K562 (cell line): Measurements from ENCODE around the gene WNK1. TPM values are rescaled to one million over a fixed set of nuclear protein-coding genes. Genes with fewer than 3 reads are reported as not detected.
A peak's percentile ranks its signal among the peaks of the same experiment; 100 is the strongest.

Experiments used
- CBX3 ChIP-seq, 2 experiments: IDR thresholded peaks; 1 replicate in 1 of 2; 2 replicates in 1 of 2; pipeline ENCODE4 v1.6.1; 2012; ENCODE audit warnings: inconsistent platforms in 2 of 2, low read length in 2 of 2, borderline replicate concordance in 1 of 2, control low read depth in 1 of 2
- EHMT2 ChIP-seq: fragments of 450-650 bp; IDR thresholded peaks from 2 replicates; pipeline ENCODE4 v1.6.1; 2018; ENCODE audit warnings: antibody characterized with exemption
- FOXA1 ChIP-seq: fragments of 450-650 bp; IDR thresholded peaks from 2 replicates; pipeline ENCODE4 v1.6.1; 2016; ENCODE audit warnings: mild to moderate bottlenecking, borderline replicate concordance
- HDAC3 ChIP-seq: fragments of 450-650 bp; IDR thresholded peaks from 2 replicates; pipeline ENCODE4 v1.6.1; 2018; ENCODE audit warnings: borderline replicate concordance, mild to moderate bottlenecking, moderate library complexity; ENCODE audit not compliant: partially characterized antibody
- MAZ ChIP-seq, 2 experiments: fragments of 450-650 bp in 1 of 2; sonication (generic) in 1 of 2; formaldehyde crosslinking; IDR thresholded peaks in 1 of 2; conservative IDR thresholded peaks in 1 of 2; 2 replicates each; pipeline versions ENCODE4 v1.4.0 to v1.5.0; 2020; ENCODE audit warnings: mild to moderate bottlenecking in 1 of 2, missing genetic modification reagents in 1 of 2
- MCM5 ChIP-seq: fragments of 450-650 bp; IDR thresholded peaks from 2 replicates; pipeline ENCODE4 v1.6.1; 2016; ENCODE audit warnings: low read depth
- MTF1 ChIP-seq: fragments of 250-450 bp; sonication (Bioruptor Pico); IDR thresholded peaks from 2 replicates; pipeline ENCODE4 v1.9.0; 2021; ENCODE audit warnings: moderate library complexity, mild to moderate bottlenecking, inconsistent platforms, borderline replicate concordance
- NKRF ChIP-seq: fragments of 450-650 bp; IDR thresholded peaks from 2 replicates; pipeline ENCODE4 v1.6.1; 2016; ENCODE audit warnings: borderline replicate concordance
- POLR2AphosphoS2 ChIP-seq: IDR thresholded peaks from 2 replicates; pipeline ENCODE4 v1.6.1; 2012; ENCODE audit warnings: low read length, improper control_type of control experiment
- SOX6 ChIP-seq: fragments of 450-650 bp; IDR thresholded peaks from 2 replicates; pipeline ENCODE4 v1.6.1; 2014; ENCODE audit warnings: mild to moderate bottlenecking
- STAT5B ChIP-seq: fragments of 250-450 bp; sonication (Bioruptor Pico); IDR thresholded peaks from 2 replicates; pipeline ENCODE4 v1.8.0; 2021; ENCODE audit warnings: mild to moderate bottlenecking, inconsistent platforms
- TCF7L2 ChIP-seq: fragments of 150-350 bp; IDR thresholded peaks from 2 replicates; pipeline ENCODE4 v1.6.1; 2016; ENCODE audit warnings: low read depth, mild to moderate bottlenecking, low read length, moderate library complexity
- ZBTB11 ChIP-seq, 3 experiments: fragments of 200-800 bp in 1 of 3; fragments of 250-450 bp in 1 of 3; fragments of 450-650 bp in 1 of 3; sonication (Bioruptor Pico) in 1 of 3; sonication (Bioruptor generic) in 1 of 3; formaldehyde crosslinking in 1 of 3; IDR thresholded peaks; 2 replicates each; pipeline versions ENCODE4 v1.6.1 to v1.8.0; 2016 to 2022; ENCODE audit warnings: mild to moderate bottlenecking in 2 of 3, missing genetic modification characterization in 2 of 3, missing compliant biosample characterization in 1 of 3, moderate library complexity in 1 of 3
- ZNF785 ChIP-seq: fragments of 250-450 bp; sonication (Bioruptor Pico); IDR thresholded peaks from 2 replicates; pipeline ENCODE4 v1.4.0; 2020; ENCODE audit warnings: mild to moderate bottlenecking
- polyA plus RNA-seq, 8 experiments: library from polyadenylated mRNA; depleted of rRNA in 4 of 8; stranded (reverse) in 5 of 8; unstranded in 3 of 8; fragments of >200 nt; fragmentation: Nextera tagmentation in 2 of 8; fragmentation: Illumina TruSeq in 1 of 8; extraction: Ambion mirVana in 2 of 8; extraction: Trizol in 1 of 8; gene quantifications; 2 replicates each; pipeline versions ENCODE4 v1.2.1 to v1.2.3, GENCODE V29; 2011 to 2014; ENCODE audit warnings: inconsistent platforms in 1 of 8, missing spikeins in 1 of 8
- total RNA-seq, 7 experiments: library from RNA; depleted of rRNA in 6 of 7; stranded (reverse); fragments of >200 nt in 6 of 7; fragmentation: Illumina TruSeq in 2 of 7; extraction: Trizol in 2 of 7; gene quantifications; 2 replicates each; pipeline versions ENCODE4 v1.2.1 to v1.2.3, GENCODE V29; 2011 to 2021; ENCODE audit warnings: low replicate concordance in 1 of 7
- TF ChIP-seq, protein P1 (sequence below), 2 experiments: fragments of 450-650 bp; IDR thresholded peaks; 2 replicates each; pipeline ENCODE4 v1.6.1; 2018; ENCODE audit warnings: mild to moderate bottlenecking in 2 of 2, low read depth in 1 of 2; ENCODE audit not compliant: partially characterized antibody in 2 of 2

WNK1 gene
- total and polyA plus RNA-seq, 9 of the 15 experiments (the other 6 are each of a cell fraction or from before 2014, with no cell fraction given): 4.3 to 73.9 (median 31.0) TPM

DNA sequence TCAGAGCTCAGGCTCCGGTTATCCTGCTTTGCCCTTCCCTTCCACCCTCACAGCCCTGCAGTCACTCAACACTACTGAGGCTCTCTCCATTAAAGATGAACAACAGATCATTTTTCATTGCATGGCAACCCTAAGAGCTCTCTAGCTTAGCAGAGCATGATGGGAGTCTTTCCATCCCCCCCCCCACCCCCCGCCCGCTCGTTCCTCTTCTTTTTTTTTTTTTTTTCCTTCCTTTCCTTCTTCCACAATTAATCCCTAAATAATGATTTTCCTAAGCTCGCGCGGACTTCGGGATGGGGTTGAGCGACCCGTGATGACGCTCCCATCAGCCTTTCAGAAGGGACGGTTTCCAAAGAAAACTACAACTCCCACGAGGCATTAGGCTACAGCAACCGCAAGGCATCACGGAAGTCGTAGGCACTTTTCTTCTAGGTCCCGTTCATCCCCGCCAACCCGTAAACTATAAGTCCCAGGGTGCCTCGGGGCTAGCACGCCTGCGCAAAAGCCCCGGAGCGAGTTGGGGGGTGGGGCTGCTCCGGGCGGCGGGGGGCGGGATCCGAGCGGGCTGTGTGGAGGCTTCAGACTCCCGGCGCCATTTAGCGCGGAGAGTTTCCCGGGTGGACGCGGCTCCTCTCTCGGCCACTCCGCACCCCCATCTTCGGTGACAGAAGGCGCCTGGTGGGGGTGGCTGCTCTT, at the start of gene WNK1 (continued):
- TF ChIP-seq, protein P1, sequence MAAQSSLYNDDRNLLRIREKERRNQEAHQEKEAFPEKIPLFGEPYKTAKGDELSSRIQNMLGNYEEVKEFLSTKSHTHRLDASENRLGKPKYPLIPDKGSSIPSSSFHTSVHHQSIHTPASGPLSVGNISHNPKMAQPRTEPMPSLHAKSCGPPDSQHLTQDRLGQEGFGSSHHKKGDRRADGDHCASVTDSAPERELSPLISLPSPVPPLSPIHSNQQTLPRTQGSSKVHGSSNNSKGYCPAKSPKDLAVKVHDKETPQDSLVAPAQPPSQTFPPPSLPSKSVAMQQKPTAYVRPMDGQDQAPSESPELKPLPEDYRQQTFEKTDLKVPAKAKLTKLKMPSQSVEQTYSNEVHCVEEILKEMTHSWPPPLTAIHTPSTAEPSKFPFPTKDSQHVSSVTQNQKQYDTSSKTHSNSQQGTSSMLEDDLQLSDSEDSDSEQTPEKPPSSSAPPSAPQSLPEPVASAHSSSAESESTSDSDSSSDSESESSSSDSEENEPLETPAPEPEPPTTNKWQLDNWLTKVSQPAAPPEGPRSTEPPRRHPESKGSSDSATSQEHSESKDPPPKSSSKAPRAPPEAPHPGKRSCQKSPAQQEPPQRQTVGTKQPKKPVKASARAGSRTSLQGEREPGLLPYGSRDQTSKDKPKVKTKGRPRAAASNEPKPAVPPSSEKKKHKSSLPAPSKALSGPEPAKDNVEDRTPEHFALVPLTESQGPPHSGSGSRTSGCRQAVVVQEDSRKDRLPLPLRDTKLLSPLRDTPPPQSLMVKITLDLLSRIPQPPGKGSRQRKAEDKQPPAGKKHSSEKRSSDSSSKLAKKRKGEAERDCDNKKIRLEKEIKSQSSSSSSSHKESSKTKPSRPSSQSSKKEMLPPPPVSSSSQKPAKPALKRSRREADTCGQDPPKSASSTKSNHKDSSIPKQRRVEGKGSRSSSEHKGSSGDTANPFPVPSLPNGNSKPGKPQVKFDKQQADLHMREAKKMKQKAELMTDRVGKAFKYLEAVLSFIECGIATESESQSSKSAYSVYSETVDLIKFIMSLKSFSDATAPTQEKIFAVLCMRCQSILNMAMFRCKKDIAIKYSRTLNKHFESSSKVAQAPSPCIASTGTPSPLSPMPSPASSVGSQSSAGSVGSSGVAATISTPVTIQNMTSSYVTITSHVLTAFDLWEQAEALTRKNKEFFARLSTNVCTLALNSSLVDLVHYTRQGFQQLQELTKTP (IDR thresholded peaks at IDR 0.05; ENCODE audit: low read depth in 1 of 2, partially characterized antibody in 2 of 2): peak in 1 of 2 experiments; percentile 98
- no peak for TF ChIP-seq ZNF785 (CRISPR knock-in tag)
- TF ChIP-seq STAT5B (CRISPR knock-in tag): no peak
- peak in 1 of 2 experiments; percentile 59; a peak in 2 of 4 replicates for TF ChIP-seq MAZ (CRISPR knock-in tag; conservative IDR thresholded peaks at IDR 0.05 in 1 of 2, IDR thresholded peaks at IDR 0.05 in 1 of 2)
- no peak for TF ChIP-seq SOX6
- peak in 1 of 3 experiments; percentile 63; a peak in 2 of 6 replicates for TF ChIP-seq ZBTB11 (CRISPR knock-in tag; IDR thresholded peaks at IDR 0.05)
- no peak for TF ChIP-seq MTF1 (CRISPR knock-in tag)
- no peak for TF ChIP-seq FOXA1
- no peak for TF ChIP-seq MCM5
- no peak for TF ChIP-seq EHMT2
- TF ChIP-seq CBX3 (IDR thresholded peaks at IDR 0.05; ENCODE audit: borderline replicate concordance in 1 of 2, low read length in 2 of 2): 0 out of 3 replicates have a peak, but pooled peaks of 1 of the 2 experiments have one; percentile 23
- no peak for TF ChIP-seq POLR2AphosphoS2
- TF ChIP-seq TCF7L2: no peak
- TF ChIP-seq HDAC3: no peak
- TF ChIP-seq NKRF: no peak
